Esophagus (tissue), 2 donors: ENCODE measurements around the gene FASTK. TPM values are rescaled to one million over a fixed set of nuclear protein-coding genes. Genes with fewer than 3 reads are reported as not detected.
"Not testable (repeated sequence)": the region's sequence is repeated elsewhere in the genome, so short reads cannot be mapped to it uniquely, and the experiment has no call there.

Experiments used
- H3K27ac ChIP-seq, 2 donors: one replicate each; pipeline ENCODE4 v1.5.1; 2013; ENCODE audit warnings: low read depth in 2 of 2, mild to moderate bottlenecking in 2 of 2, inconsistent platforms in 1 of 2, low read length in 1 of 2, moderate library complexity in 1 of 2
- H3K27me3 ChIP-seq, 2 donors: one replicate each; pipeline ENCODE4 v1.6.1; 2013; ENCODE audit warnings: low read length in 2 of 2, control low read depth in 1 of 2, mild to moderate bottlenecking in 1 of 2; ENCODE audit not compliant: insufficient read depth in 2 of 2, control insufficient read depth in 1 of 2
- H3K36me3 ChIP-seq, 2 donors: one replicate each; pipeline ENCODE4 v1.6.1; 2013; ENCODE audit warnings: low read length in 1 of 2; ENCODE audit not compliant: control insufficient read depth in 2 of 2, insufficient read depth in 2 of 2
- H3K4me1 ChIP-seq, 2 donors: one replicate each; pipeline ENCODE4 v1.6.1; 2013; ENCODE audit warnings: low read length in 1 of 2; ENCODE audit not compliant: control insufficient read depth in 2 of 2, insufficient read depth in 2 of 2
- H3K4me3 ChIP-seq, 2 donors: one replicate each; pipeline ENCODE4 v1.5.1; 2013; ENCODE audit warnings: low read length in 2 of 2, mild to moderate bottlenecking in 2 of 2, low read depth in 1 of 2, moderate library complexity in 1 of 2
- H3K9me3 ChIP-seq, 2 donors: one replicate each; pipeline ENCODE4 v1.6.1; 2013; ENCODE audit warnings: mild to moderate bottlenecking in 2 of 2, low read depth in 1 of 2, low read length in 1 of 2, moderate library complexity in 1 of 2; ENCODE audit not compliant: control insufficient read depth in 2 of 2, insufficient read depth in 1 of 2
- WGBS, 2 donors: extraction: QIAGEN DNeasy Blood & Tissue Kit; methylation state at CpG; one replicate each; pipeline ENCODE4 v1.1.7; 2013; 5-methylcytosine and 5-hydroxymethylcytosine counted together
- polyA plus RNA-seq, 2 donors: library from polyadenylated mRNA; stranded (reverse); fragments of 200-250 nt; gene quantifications; one replicate each; pipeline ENCODE4 v1.2.3, GENCODE V29; 2013
- donor health status: healthy with polysubstance abuse.
- donor health status: Bipolar disorder and iron deficiency.

The FASTK gene
- polyA plus RNA-seq, 2 donors: 80.0 to 144 TPM

DNA sequence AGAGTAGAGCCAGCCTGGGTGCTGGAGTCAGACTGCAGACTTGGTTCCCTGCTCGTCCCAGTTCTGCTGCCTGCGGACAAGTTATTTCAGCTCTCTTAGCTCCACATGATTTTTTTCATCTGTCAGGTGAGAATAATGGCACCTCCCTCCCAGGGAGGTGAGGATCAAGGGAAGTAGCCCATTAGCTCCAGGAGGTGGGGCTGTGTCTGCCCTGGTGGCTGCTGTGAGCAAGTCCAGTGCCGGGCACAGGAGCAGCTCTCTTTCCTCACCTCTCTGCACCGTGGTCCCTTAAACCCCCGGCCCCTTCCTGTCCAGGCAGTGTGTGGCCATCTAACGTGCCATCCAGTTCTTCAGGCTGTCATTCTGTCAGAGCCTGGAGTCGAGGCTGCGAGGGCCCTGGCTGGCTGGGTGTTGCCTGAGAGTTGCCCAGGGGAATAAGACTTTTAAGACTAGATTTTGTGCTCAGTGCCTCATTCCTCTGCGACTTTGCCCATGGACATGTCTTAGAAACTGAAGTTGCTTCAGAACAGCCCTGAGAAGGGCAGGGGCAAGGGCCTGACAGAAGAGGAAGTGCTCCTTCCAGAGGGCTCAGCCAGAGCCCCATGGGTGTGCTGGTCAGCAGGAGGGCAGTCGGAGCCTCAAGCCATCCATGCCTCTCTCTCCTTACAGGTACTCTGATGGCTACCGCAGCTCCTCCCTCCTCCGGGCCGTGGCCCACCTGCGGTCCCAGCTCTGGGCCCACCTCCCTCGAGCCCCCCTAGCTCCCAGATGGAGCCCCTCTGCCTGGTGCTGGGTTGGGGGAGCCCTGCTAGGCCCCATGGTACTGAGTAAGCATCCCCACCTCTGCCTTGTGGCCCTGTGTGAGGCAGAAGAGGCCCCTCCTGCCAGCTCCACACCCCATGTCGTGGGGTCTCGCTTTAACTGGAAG, 47.4 kb downstream of the FASTK start:
- Histone ChIP-seq H3K4me3 (no peak overlapping the region), H3K27ac (no peak overlapping the region), H3K9me3 (no peaks in the 10 kb centered on the region), H3K4me1 (peaks cover 0 to 2% of the 10 kb centered on the region in 2 donors), H3K27me3 (no peaks in the 10 kb centered on the region), H3K36me3 (peaks cover 11 to 34% of the 10 kb centered on the region in 2 donors)
- WGBS, 2 donors: 85 to 88% methylated on average over 17 of the region's 17 CpGs

DNA sequence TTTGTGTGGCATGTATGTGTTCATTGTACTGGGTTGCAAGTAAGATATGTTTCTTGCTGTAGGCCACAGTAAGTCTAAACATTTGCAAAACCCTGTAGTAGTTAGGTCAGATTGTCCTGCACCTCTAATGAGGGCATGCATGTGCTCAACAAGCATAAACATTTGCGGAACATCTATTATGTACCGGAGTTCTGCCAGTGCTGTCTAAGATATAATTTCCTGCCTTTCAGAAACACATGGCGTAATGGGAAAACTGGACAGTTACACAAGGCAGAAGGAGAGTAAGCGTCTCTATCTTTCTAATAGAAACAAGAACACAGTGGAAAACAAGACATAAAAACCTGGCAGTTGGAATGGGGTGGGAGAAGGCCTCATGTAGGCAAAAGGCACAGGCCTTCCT, 49.6 kb downstream of the FASTK start:
- H3K9me3 ChIP-seq: no peaks in the 10 kb centered on the region
- H3K4me3 ChIP-seq: no peak overlapping the region
- H3K4me1 ChIP-seq: peaks cover 0 to 2% of the 10 kb centered on the region in 2 donors
- H3K27me3 ChIP-seq: no peaks in the 10 kb centered on the region
- WGBS, 2 donors: 92 to 93% methylated on average over 4 of the region's 4 CpGs
- H3K27ac ChIP-seq: no peak overlapping the region
- peaks cover 11 to 22% of the 10 kb centered on the region in 2 donors for H3K36me3 ChIP-seq

DNA sequence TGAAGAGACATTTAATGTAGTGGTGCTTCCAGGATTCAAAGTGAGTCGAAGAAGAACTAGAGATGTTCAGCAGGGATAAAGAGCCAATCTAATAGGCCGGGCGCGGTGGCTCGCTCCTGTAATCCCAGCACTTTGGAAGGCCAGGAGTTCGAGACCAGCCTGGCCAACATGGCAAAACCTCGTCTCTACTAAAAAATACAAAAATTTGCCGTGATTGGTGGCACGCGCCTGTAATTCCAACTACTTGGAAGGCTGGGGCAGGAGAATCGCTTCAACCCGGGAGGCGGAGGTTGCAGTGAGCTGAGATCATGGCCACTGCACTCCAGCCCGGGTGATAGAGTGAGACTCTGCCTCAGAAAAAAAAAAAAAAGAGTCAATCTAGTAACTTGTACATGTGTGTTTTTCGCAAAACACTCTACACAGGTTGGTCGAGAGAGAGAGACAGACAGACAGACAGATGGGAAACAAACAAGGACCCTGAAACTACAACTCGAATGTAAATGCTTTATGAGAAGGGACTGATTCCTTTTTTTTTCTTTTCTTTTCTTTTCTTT, 51.6 kb downstream of the FASTK start:
- H3K36me3 ChIP-seq: peaks cover 3 to 6% of the 10 kb centered on the region in 2 donors
- peak overlapping the region; percentile 90 to 96 for H3K27ac ChIP-seq
- H3K27me3 ChIP-seq: no peaks in the 10 kb centered on the region
- peaks cover 0 to 2% of the 10 kb centered on the region in 2 donors for H3K4me1 ChIP-seq
- H3K4me3 ChIP-seq: peak overlapping the region; percentile 81 to 85
- no peaks in the 10 kb centered on the region for H3K9me3 ChIP-seq
- WGBS, 2 donors: 50 to 54% methylated on average over 17 of the region's 17 CpGs

DNA sequence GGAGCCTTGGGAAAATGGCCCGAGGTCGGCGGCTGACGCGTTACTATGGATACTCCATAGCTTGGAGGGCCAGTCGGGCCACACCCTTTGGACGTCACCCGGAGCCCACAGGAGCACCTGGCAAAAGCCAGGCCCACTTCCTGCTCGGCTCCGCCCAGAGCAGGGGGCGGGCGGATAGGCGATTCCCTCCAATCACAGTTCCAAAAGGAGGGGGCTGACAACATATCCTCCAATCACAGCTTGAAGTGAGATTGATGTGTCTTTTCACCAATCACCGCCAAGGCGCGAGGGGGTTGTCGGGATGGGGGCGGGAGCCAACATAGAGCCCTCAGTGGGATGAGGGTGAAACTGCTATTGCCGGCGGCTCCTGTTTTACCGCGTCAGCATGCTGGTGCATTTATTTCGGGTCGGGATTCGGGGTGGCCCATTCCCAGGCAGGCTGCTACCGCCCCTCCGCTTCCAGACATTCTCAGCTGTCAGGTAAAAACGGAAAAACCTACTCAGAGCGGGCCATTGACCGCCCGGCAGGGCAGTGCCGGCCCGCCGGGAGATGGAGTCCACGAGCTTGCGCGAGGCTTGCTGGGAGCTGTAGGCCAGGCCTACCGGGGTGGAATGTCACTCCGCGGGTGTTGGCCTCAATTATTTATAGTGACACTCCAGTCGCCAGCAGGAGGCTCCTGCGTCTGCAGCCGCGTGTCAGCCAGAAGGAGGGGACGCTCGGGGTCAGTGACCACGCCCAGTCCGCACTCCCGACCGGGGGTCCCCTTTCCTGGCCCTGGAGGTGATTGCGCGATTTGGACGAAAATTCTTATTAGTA, 52.3 kb downstream of the FASTK start, which contains the start of gene ABCB8:
Gene ABCB8, plus strand, starts transcription at position 320 of the 817 bp plus-strand sequence. Its CDS starts 66 bp downstream, at position 386.
- Histone ChIP-seq H3K36me3 (peaks cover 2 to 3% of the 10 kb centered on the region in 2 donors), H3K9me3 (no peaks in the 10 kb centered on the region), H3K4me1 (peaks cover 0 to 2% of the 10 kb centered on the region in 2 donors), H3K4me3 (peak within 1 kb of the TSS; percentile 81 to 85), H3K27me3 (no peaks in the 10 kb centered on the region), H3K27ac (peak within 1 kb of the TSS; percentile 90 to 97)
- WGBS, 2 donors: 0 to 1% methylated on average over 52 to 53 of the region's 53 CpGs

DNA sequence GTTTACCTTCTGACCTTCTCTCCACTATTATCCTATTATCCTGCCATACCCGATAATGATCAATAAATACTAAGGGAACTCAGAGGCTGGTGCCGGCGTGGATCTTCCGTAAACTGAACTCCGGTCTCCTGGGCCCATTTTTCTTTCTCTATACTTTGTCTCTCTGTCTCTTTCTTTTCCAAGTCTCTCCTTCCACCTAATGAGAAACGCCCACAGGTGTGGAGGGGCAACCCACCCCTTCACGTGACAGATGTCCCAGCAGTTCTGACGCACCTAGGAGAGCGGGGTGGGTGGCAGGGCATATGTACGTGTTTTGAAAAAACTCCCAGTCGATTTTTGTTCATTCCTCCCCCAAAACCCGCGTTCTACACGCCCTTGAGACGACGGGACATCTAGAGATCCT, 52.9 kb downstream of the FASTK start:
- not testable (repeated sequence) for H3K36me3 ChIP-seq, H3K9me3 ChIP-seq, H3K4me1 ChIP-seq, H3K27me3 ChIP-seq
- peak overlapping the region; percentile 30 to 85 for H3K4me3 ChIP-seq
- 8% methylated on average over 16 of the region's 16 CpGs for WGBS, 2 donors
- peak overlapping the region; percentile 88 to 97 for H3K27ac ChIP-seq

DNA sequence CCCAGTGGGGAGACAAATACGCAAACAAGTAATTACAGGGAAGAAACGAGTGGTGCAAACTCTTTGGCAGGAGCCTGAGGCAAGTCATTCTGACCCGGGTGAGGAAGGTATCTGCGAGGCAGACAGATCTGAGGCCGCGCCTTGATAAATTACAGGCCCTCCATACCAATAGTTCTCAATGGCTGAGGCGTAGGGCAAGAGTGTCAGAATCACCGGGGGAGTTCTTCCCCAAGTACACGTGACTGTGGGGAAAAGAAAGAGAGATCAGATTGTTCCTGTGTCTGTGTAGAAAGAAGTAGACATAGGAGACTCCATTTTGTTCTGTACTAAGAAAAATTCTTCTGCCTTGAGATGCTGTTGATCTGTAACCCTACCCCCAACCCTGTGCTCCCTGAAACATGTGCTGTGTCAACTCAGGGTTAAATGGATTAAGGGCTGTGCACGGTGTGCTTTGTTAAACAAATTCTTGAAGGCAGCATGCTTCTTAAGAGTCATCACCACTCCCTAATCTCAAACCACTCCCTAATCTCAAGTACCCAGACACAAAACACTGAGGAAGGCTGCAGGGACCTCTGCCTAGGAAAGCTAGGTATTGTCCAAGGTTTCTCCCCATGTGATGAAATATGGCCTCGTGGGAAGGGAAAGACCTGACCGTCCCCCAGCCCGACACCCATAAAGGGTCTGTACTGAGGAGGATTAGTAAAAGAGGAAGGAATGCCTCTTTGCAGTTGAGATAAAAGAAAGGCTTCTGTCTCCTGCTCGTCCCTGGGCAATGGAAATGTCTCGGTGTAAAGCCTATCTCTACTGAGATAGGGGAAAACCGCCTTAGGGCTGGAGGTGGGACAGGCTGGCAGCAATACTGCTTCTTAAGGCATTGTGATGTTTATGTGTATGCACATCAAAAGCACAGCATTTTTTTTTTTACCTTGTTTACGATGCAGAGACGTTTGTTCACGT, 53.6 kb downstream of the FASTK start:
- WGBS, 2 donors: 40 to 48% methylated on average over 19 of the region's 19 CpGs

More for the DNA sequence above, 53.6 kb downstream of the FASTK start:
- not testable (repeated sequence) for H3K9me3 ChIP-seq, H3K4me1 ChIP-seq, H3K27me3 ChIP-seq, H3K36me3 ChIP-seq
- peak overlapping the region; percentile 88 to 97 for H3K27ac ChIP-seq
- H3K4me3 ChIP-seq: peak overlapping the region in 1 of 2 donors; percentile 85

Other genes with a start within 250 kb of the FASTK start
- gene AOC1, start 228.3 kb downstream of the FASTK start, polyA plus RNA-seq: 1 to 10 TPM in 1 of 2 donors, under 1 TPM in 1; 0.75 to 1.6 TPM
- gene KCNH2, start 102.5 kb downstream of the FASTK start, polyA plus RNA-seq: 1 to 10 TPM in 1 of 2 donors, under 1 TPM in 1; 0.88 to 2.0 TPM
- 1 to 10 TPM; 4.5 to 4.9 TPM for gene NOS3, start 89.8 kb downstream of the FASTK start, polyA plus RNA-seq
- gene ATG9B, start 56.3 kb downstream of the FASTK start, polyA plus RNA-seq: 100 to 1,000 TPM in 1 of 2 donors, 10 to 100 TPM in 1; 36.0 to 143 TPM
- gene ABCB8, start 52.4 kb downstream of the FASTK start, polyA plus RNA-seq: 10 to 100 TPM; 24.0 to 27.6 TPM
- gene ASIC3, start 32.3 kb downstream of the FASTK start, polyA plus RNA-seq: 1 to 10 TPM; 1.1 to 4.2 TPM
- gene CDK5, start 22.9 kb downstream of the FASTK start, polyA plus RNA-seq: 1 to 10 TPM; 5.2 to 9.7 TPM
- 10 to 100 TPM; 35.7 to 45.5 TPM for gene SLC4A2, start 21.2 kb downstream of the FASTK start, polyA plus RNA-seq
- 10 to 100 TPM; 33.4 to 64.2 TPM for gene TMUB1, start 2.7 kb upstream of the FASTK start, polyA plus RNA-seq
- 10 to 100 TPM; 60.8 to 98.8 TPM for gene AGAP3, start 5.7 kb upstream of the FASTK start, polyA plus RNA-seq
- gene GBX1, start 86.9 kb upstream of the FASTK start, polyA plus RNA-seq: not detected
- gene ASB10, start 106.4 kb upstream of the FASTK start, polyA plus RNA-seq: under 1 TPM in 1 of 2 donors, not detected in 1; 0.01 TPM
- gene H2BK1, start 129.7 kb upstream of the FASTK start, polyA plus RNA-seq: not detected
- gene ABCF2, start 146.4 kb upstream of the FASTK start, polyA plus RNA-seq: 10 to 100 TPM in 1 of 2 donors, 1 to 10 TPM in 1; 8.6 to 19.8 TPM
- gene CHPF2, start 151.7 kb upstream of the FASTK start, polyA plus RNA-seq: 10 to 100 TPM; 10.8 to 13.6 TPM
- 1 to 10 TPM; 7.5 to 8.3 TPM for gene SMARCD3, start 167.9 kb upstream of the FASTK start, polyA plus RNA-seq